H1 (cell line): ENCODE data around the gene STIMATE. TPM values are rescaled to one million over a fixed set of nuclear protein-coding genes. Genes with fewer than 3 reads are reported as not detected.

Experiments
- CTCF ChIA-PET: fragments of 300-600 bp; sonication (Branson Sonifier 250); formaldehyde crosslinking; loops from one replicate; lab custom pipeline; 2021; ENCODE audit not compliant: partially characterized antibody; lab: Charles Lee
- POLR2A ChIA-PET: fragments of 300-600 bp; sonication (Branson Sonifier 250); formaldehyde crosslinking; loops from one replicate; lab custom pipeline; 2021; ENCODE audit warnings: inconsistent platforms; ENCODE audit not compliant: partially characterized antibody; lab: Charles Lee
- DNase-seq, 2 experiments: peaks; one replicate each; pipeline versions ENCODE4 v3.0.0 to v3.0.0-alpha.2; 2010 to 2022; ENCODE audit warnings: low spot score in 2 of 2, low read depth in 1 of 2, mixed read lengths in 1 of 2
- FAIRE-seq: peaks from 2 replicates; lab custom pipeline; 2011; peaks lifted over from hg19 to GRCh38; lab: Jason Lieb, UNC
- H2AFZ ChIP-seq: 2 replicates; pipeline ENCODE4 v1.8.1; 2012; ENCODE audit warnings: low read length, inconsistent platforms
- H2AK5ac ChIP-seq: 2 replicates; pipeline ENCODE4 v1.6.1; 2013; ENCODE audit warnings: low read depth, low read length
- H2BK120ac ChIP-seq: replicated peaks from 2 replicates; pipeline ENCODE3; 2013; ENCODE audit warnings: low read depth, low read length, inconsistent platforms
- H2BK12ac ChIP-seq: 2 replicates; pipeline ENCODE4 v1.6.1; 2013; ENCODE audit warnings: low read depth, low read length
- H2BK15ac ChIP-seq: 2 replicates; pipeline ENCODE4 v1.6.1; 2013; ENCODE audit warnings: low read length
- H2BK20ac ChIP-seq: 2 replicates; pipeline ENCODE4 v1.6.1; 2013; ENCODE audit warnings: low read length
- H2BK5ac ChIP-seq: 2 replicates; pipeline ENCODE4 v1.6.1; 2013; ENCODE audit warnings: low read depth, low read length
- H3K14ac ChIP-seq: 2 replicates; pipeline ENCODE4 v1.6.1; 2013; ENCODE audit warnings: inconsistent platforms; ENCODE audit not compliant: insufficient read length
- H3K18ac ChIP-seq: 2 replicates; pipeline ENCODE4 v1.6.1; 2013; ENCODE audit warnings: low read length; ENCODE audit errors: extremely low read depth
- H3K23ac ChIP-seq: 2 replicates; pipeline ENCODE4 v1.6.1; 2013; ENCODE audit warnings: inconsistent platforms; ENCODE audit not compliant: insufficient read length
- H3K23me2 ChIP-seq: 2 replicates; pipeline ENCODE4 v1.6.1; 2013; ENCODE audit warnings: low read depth, low read length
- H3K27ac ChIP-seq: 2 replicates; pipeline ENCODE4 v1.6.1; 2011; ENCODE audit warnings: low read depth, low read length, inconsistent platforms
- H3K27me3 ChIP-seq, 4 experiments: replicated peaks in 1 of 4; 1 replicate in 1 of 4; 2 replicates in 3 of 4; pipeline versions ENCODE4 v1.6.1 to v1.8.1; 2011 to 2013; ENCODE audit warnings: low read length in 3 of 4, mild to moderate bottlenecking in 3 of 4, inconsistent platforms in 2 of 4, mixed read lengths in 2 of 4, moderate library complexity in 1 of 4; ENCODE audit not compliant: control insufficient read depth in 3 of 4, insufficient read depth in 3 of 4; ENCODE audit errors: extremely low read depth in 1 of 4
- H3K36me3 ChIP-seq, 4 experiments: 2 replicates each; pipeline versions ENCODE4 v1.6.1 to v1.8.1; 2011 to 2013; ENCODE audit warnings: mild to moderate bottlenecking in 4 of 4, low read length in 3 of 4, moderate library complexity in 2 of 4, control low read depth in 1 of 4, inconsistent platforms in 1 of 4; ENCODE audit not compliant: insufficient read depth in 4 of 4, control insufficient read depth in 2 of 4
- H3K4ac ChIP-seq: replicated peaks from 2 replicates; pipeline ENCODE3; 2013; ENCODE audit warnings: low read length, low read depth, mixed read lengths, inconsistent platforms; ENCODE audit not compliant: insufficient read length
- H3K4me1 ChIP-seq, 4 experiments: replicated peaks in 1 of 4; 1 replicate in 1 of 4; 2 replicates in 3 of 4; pipeline versions ENCODE4 v1.6.1 to v1.8.1; 2011 to 2013; ENCODE audit warnings: low read length in 3 of 4, inconsistent platforms in 2 of 4, mixed read lengths in 1 of 4; ENCODE audit not compliant: insufficient read depth in 4 of 4, control insufficient read depth in 3 of 4
- H3K4me2 ChIP-seq, 2 experiments: 2 replicates each; pipeline versions ENCODE4 v1.6.1 to v1.8.1; 2011 to 2013; ENCODE audit warnings: low read depth in 2 of 2, low read length in 2 of 2, control low read depth in 1 of 2, inconsistent platforms in 1 of 2, mild to moderate bottlenecking in 1 of 2; ENCODE audit not compliant: insufficient read depth in 1 of 2
- H3K4me3 ChIP-seq, 4 experiments: fragments of 200-600, 300-600 bp in 1 of 4; sonication (generic), shearing (Covaris generic), sonication (Bioruptor Twin) in 1 of 4; 2 replicates each; pipeline versions ENCODE4 v1.5.1 to v1.8.1; 2011 to 2016; ENCODE audit warnings: low read length in 4 of 4, low read depth in 3 of 4, control low read depth in 2 of 4, inconsistent platforms in 2 of 4, mild to moderate bottlenecking in 2 of 4, mixed read lengths in 1 of 4, moderate library complexity in 1 of 4; ENCODE audit not compliant: insufficient read depth in 2 of 4; ENCODE audit errors: extremely low read depth in 1 of 4
- H3K56ac ChIP-seq: replicated peaks from 2 replicates; pipeline ENCODE3; 2013; ENCODE audit warnings: low read depth, mild to moderate bottlenecking, mixed read lengths, low read length, inconsistent platforms; ENCODE audit not compliant: insufficient read length
- H3K79me1 ChIP-seq: 2 replicates; pipeline ENCODE4 v1.6.1; 2013; ENCODE audit warnings: low read depth, low read length, control low read depth
- H3K79me2 ChIP-seq, 2 experiments: 2 replicates each; pipeline versions ENCODE4 v1.6.1 to v1.8.1; 2012 to 2013; ENCODE audit warnings: low read length in 2 of 2, mild to moderate bottlenecking in 2 of 2, inconsistent platforms in 1 of 2; ENCODE audit not compliant: insufficient read depth in 2 of 2, control insufficient read depth in 1 of 2
- H3K9ac ChIP-seq, 4 experiments: replicated peaks in 1 of 4; 1 replicate in 1 of 4; 2 replicates in 3 of 4; pipeline versions ENCODE4 v1.6.1 to v1.8.1; 2011 to 2013; ENCODE audit warnings: low read depth in 3 of 4, low read length in 3 of 4, control low read depth in 2 of 4, mild to moderate bottlenecking in 2 of 4, moderate library complexity in 2 of 4, inconsistent platforms in 1 of 4; ENCODE audit errors: extremely low read depth in 1 of 4
- H3K9me3 ChIP-seq, 2 experiments: 2 replicates each; pipeline versions ENCODE4 v1.6.1 to v1.8.1; 2012 to 2013; ENCODE audit warnings: mild to moderate bottlenecking in 2 of 2, moderate library complexity in 2 of 2, control low read depth in 1 of 2, inconsistent platforms in 1 of 2, low read depth in 1 of 2, low read length in 1 of 2, mixed read lengths in 1 of 2; ENCODE audit not compliant: insufficient read depth in 2 of 2
- H4K20me1 ChIP-seq, 2 experiments: replicated peaks in 1 of 2; 2 replicates each; pipeline versions ENCODE3 to v1.8.1; 2011 to 2013; ENCODE audit warnings: inconsistent platforms in 2 of 2, low read length in 2 of 2, mild to moderate bottlenecking in 1 of 2; ENCODE audit not compliant: insufficient read depth in 2 of 2, control insufficient read depth in 1 of 2
- H4K5ac ChIP-seq: 2 replicates; pipeline ENCODE4 v1.6.1; 2013; ENCODE audit warnings: low read length, low read depth, mixed read lengths, inconsistent platforms; ENCODE audit not compliant: insufficient read length
- H4K8ac ChIP-seq: 2 replicates; pipeline ENCODE4 v1.8.0; 2013; ENCODE audit warnings: mild to moderate bottlenecking, moderate library complexity, low read length, inconsistent platforms; ENCODE audit not compliant: insufficient read depth; ENCODE audit errors: extremely low read depth
- H4K91ac ChIP-seq: replicated peaks from 2 replicates; pipeline ENCODE3; 2013; ENCODE audit warnings: low read length, mixed read lengths, inconsistent platforms; ENCODE audit not compliant: insufficient read length
- ATF2 ChIP-seq: IDR thresholded peaks from 2 replicates; pipeline ENCODE4 v1.6.1; 2012; ENCODE audit warnings: low read length, inconsistent platforms
- BACH1 ChIP-seq: IDR thresholded peaks from 2 replicates; pipeline ENCODE4 v1.6.1; 2012; ENCODE audit warnings: low read length, improper control_type of control experiment
- BCL11A ChIP-seq, 2 experiments: IDR thresholded peaks; one replicate each; pipeline ENCODE4 v1.6.1; 2011; ENCODE audit warnings: low read depth in 2 of 2, low read length in 2 of 2, mild to moderate bottlenecking in 2 of 2
- BRCA1 ChIP-seq: IDR thresholded peaks from 2 replicates; pipeline ENCODE4 v1.6.1; 2012; ENCODE audit warnings: low read depth, low read length, improper control_type of control experiment
- CEBPB ChIP-seq: IDR thresholded peaks from 2 replicates; pipeline ENCODE4 v1.6.1; 2012; ENCODE audit warnings: low read depth, low read length
- CHD1 ChIP-seq: IDR thresholded peaks from 2 replicates; pipeline ENCODE4 v1.6.1; 2012; ENCODE audit warnings: low read depth, low read length, improper control_type of control experiment
- CHD2 ChIP-seq: IDR thresholded peaks from 2 replicates; pipeline ENCODE4 v1.6.1; 2012; ENCODE audit warnings: low read length, improper control_type of control experiment
- CREB1 ChIP-seq: IDR thresholded peaks from 2 replicates; pipeline ENCODE4 v1.6.1; 2012; ENCODE audit warnings: inconsistent platforms
- GTF2F1 ChIP-seq: IDR thresholded peaks from 2 replicates; pipeline ENCODE4 v1.6.1; 2012; ENCODE audit warnings: low read depth, low read length, improper control_type of control experiment, borderline replicate concordance
- HDAC2 ChIP-seq, 2 experiments: fragments of 300-600 bp in 1 of 2; sonication (generic) in 1 of 2; IDR thresholded peaks; 2 replicates each; pipeline ENCODE4 v1.6.1; 2011 to 2012; ENCODE audit warnings: low read depth in 2 of 2, low read length in 2 of 2, mild to moderate bottlenecking in 2 of 2, moderate library complexity in 2 of 2, borderline replicate concordance in 1 of 2, inconsistent platforms in 1 of 2
- KDM1A ChIP-seq: fragments of 200-600, 300-600 bp; sonication (generic); IDR thresholded peaks from 2 replicates; pipeline ENCODE4 v1.7.1; 2016; ENCODE audit warnings: mild to moderate bottlenecking, low read length, borderline replicate concordance
- RFX5 ChIP-seq: IDR thresholded peaks from 2 replicates; pipeline ENCODE4 v1.6.1; 2011; ENCODE audit warnings: low read depth, low read length, improper control_type of control experiment, borderline replicate concordance
- SP2 ChIP-seq: IDR thresholded peaks from 2 replicates; pipeline ENCODE4 v1.6.1; 2012; ENCODE audit warnings: mild to moderate bottlenecking, low read length, inconsistent platforms
- ZNF274 ChIP-seq: IDR thresholded peaks from 2 replicates; pipeline ENCODE4 v1.7.0; 2012; ENCODE audit warnings: low read length, borderline replicate concordance; ENCODE audit errors: extremely low read depth
- WGBS, 2 experiments: shearing (Covaris generic) in 1 of 2; methylation state at CpG; one replicate each; pipeline versions ENCODE4 v1.1.6 to v1.1.7; 2013 to 2015; ENCODE audit warnings: low lambda C conversion rate in 2 of 2, mixed read lengths in 2 of 2, inconsistent platforms in 1 of 2, low coverage in 1 of 2, missing lambda C conversion rate in 1 of 2; ENCODE audit not compliant: insufficient replicate concordance in 2 of 2, insufficient coverage in 1 of 2, insufficient read length in 1 of 2; ENCODE audit errors: extremely low coverage in 1 of 2, missing lambda C conversion rate in 1 of 2; 5-methylcytosine and 5-hydroxymethylcytosine counted together
- polyA plus RNA-seq, 7 experiments: library from polyadenylated mRNA; depleted of rRNA in 3 of 7; stranded (reverse) in 5 of 7; unstranded in 2 of 7; fragments of >200 nt in 5 of 7; fragments of 200-250 nt in 2 of 7; gene quantifications; 1 replicate in 5 of 7; 2 replicates in 1 of 7; 4 replicates in 1 of 7; pipeline versions ENCODE4 v1.2.1 to v1.2.3, GENCODE V29; 2011 to 2013; ENCODE audit warnings: missing spikeins in 2 of 7, mixed read lengths in 2 of 7
- total RNA-seq: library from RNA; stranded (reverse); fragmentation: NEBNext Ultra II Directional; extraction: Animal tissue kit (Norgen Biotek cat#: 25700); gene quantifications from 2 replicates; pipeline ENCODE4 v1.2.1, GENCODE V29; 2021

STIMATE gene
- total and polyA plus RNA-seq, 2 of the 8 experiments (the other 6 are each of a cell fraction or from before 2014, with no cell fraction given): 17.5 to 22.1 TPM

GRCh38 chr3:52800079-52800478, 97.3 kb downstream of the STIMATE start:
- WGBS, 2 experiments: 91% methylated on average over 7 of the region's 7 CpGs; no CpG with 5 or more reads in 1 of the 2 experiments
- Histone ChIP-seq H4K8ac (no peak overlapping the region), H3K4me3 (no peak overlapping the region), H2AK5ac (no peak overlapping the region), H3K23ac (no peak overlapping the region), H3K4ac (no peak overlapping the region), H3K14ac (no peak overlapping the region), H3K79me2 (no peaks in the 10 kb centered on the region), H2AFZ (no peak overlapping the region), H3K36me3 (no peaks in the 10 kb centered on the region), H2BK120ac (no peak overlapping the region), H3K23me2 (no peaks in the 10 kb centered on the region), H2BK12ac (no peak overlapping the region), H4K20me1 (peaks cover 0 to 2% of the 10 kb centered on the region in 2 experiments), H3K18ac (no peak overlapping the region), H4K91ac (no peak overlapping the region), H3K9me3 (no peaks in the 10 kb centered on the region), H3K79me1 (no peaks in the 10 kb centered on the region), H3K4me2 (no peak overlapping the region), H2BK20ac (no peak overlapping the region), H3K56ac (no peak overlapping the region), H3K4me1 (no peaks in the 10 kb centered on the region), H3K27me3 (no peaks in the 10 kb centered on the region), H2BK5ac (no peak overlapping the region), H2BK15ac (no peak overlapping the region), H4K5ac (no peak overlapping the region), H3K27ac (no peak overlapping the region), H3K9ac (no peak overlapping the region)
- DNase-seq (no peak), FAIRE-seq (no peak)
- CTCF ChIA-PET: interaction anchor here (1.2 to 6.9 kb wide), 9 partner anchors 10 to 47 kb away, joined by 4 to 86 read pairs (median 21); partner anchors contain the start of genes ITIH1, MUSTN1 and NEK4
- POLR2A ChIA-PET: no interaction called here
- TF ChIP-seq BACH1 (no peak), KDM1A (no peak), HDAC2 (IDR thresholded peaks at IDR 0.05; ENCODE audit: borderline replicate concordance in 1 of 2, low read depth in 2 of 2, low read length in 2 of 2) (no peak), GTF2F1 (no peak), SP2 (no peak), CREB1 (no peak), CHD1 (no peak), ZNF274 (no peak), CEBPB (no peak), BRCA1 (no peak), BCL11A (IDR thresholded peaks at IDR 0.05; ENCODE audit: low read depth in 2 of 2, low read length in 2 of 2) (no peak), ATF2 (no peak), RFX5 (no peak), CHD2 (no peak)
